PFSK-1 (cell line): ENCODE results near the gene FRAT2.

Source experiments
- FOXP2 ChIP-seq: optimal IDR thresholded peaks from 2 replicates; pipeline ENCODE3; 2011; ENCODE audit warnings: borderline replicate concordance, control low read depth, inconsistent platforms; ENCODE audit not compliant: insufficient read depth; ENCODE audit errors: extremely low read length, extremely low read depth
- POLR2AphosphoS5 ChIP-seq: IDR thresholded peaks from 2 replicates; pipeline ENCODE4 v1.6.1; 2012; ENCODE audit warnings: low read depth, mild to moderate bottlenecking, control low read depth, low read length, moderate library complexity
- REST ChIP-seq, 2 experiments: IDR thresholded peaks; 2 replicates each; pipeline versions ENCODE4 v1.6.1 to v1.8.0; 2011 to 2012; ENCODE audit warnings: low read depth in 2 of 2, low read length in 2 of 2, control low read depth in 1 of 2, inconsistent platforms in 1 of 2, mild to moderate bottlenecking in 1 of 2, moderate library complexity in 1 of 2; ENCODE audit not compliant: insufficient read depth in 1 of 2
- SIN3A ChIP-seq: IDR thresholded peaks from 2 replicates; pipeline ENCODE4 v1.6.1; 2012; ENCODE audit warnings: mild to moderate bottlenecking, low read length, moderate library complexity, borderline replicate concordance; ENCODE audit not compliant: insufficient read depth
- TAF1 ChIP-seq: IDR thresholded peaks from 2 replicates; pipeline ENCODE4 v1.6.1; 2012; ENCODE audit warnings: low read length, control low read depth, borderline replicate concordance; ENCODE audit not compliant: insufficient read depth

DNA sequence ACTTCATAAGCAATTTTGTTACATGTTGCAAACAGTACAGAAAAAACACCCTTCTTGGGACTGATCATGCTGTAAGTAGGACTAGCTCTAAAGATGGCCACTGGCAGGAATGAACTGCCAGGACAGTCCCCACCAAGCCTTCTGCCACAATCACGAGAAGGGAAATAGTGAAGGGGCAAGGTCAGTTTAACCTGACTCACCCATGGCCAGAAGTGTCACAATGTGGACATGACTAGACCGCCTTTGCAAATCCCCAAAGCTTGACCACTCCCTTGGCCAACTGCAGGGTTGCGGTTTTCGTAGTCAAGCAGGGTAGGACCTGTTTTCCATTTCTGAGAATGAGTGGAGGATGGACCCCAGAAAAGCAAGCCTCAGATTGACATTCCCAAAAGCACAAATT, 19.4 kb upstream of the FRAT2 start:
- no peak for TF ChIP-seq SIN3A
- no peak for TF ChIP-seq REST (IDR thresholded peaks at IDR 0.05; ENCODE audit: insufficient read depth in 1 of 2, low read depth in 2 of 2, low read length in 2 of 2)
- no peak for TF ChIP-seq TAF1
- TF ChIP-seq POLR2AphosphoS5: no peak
- TF ChIP-seq FOXP2: no peak
